OCI-LY3 (cell line): ENCODE measurements around the gene LHFPL6.

Experiments
- CTCF ChIP-seq: fragments of 200-600, 300-600 bp; sonication (generic); IDR thresholded peaks from 2 replicates; pipeline ENCODE4 v1.5.1; 2014; ENCODE audit warnings: antibody characterized with exemption, low read length, low read depth
- EZH2phosphoT487 ChIP-seq: fragments of 200-600 bp; shearing (Covaris generic); IDR thresholded peaks from 2 replicates; pipeline ENCODE4 v1.6.1; 2018; ENCODE audit warnings: antibody characterized with exemption, mixed run types, low read depth

GRCh38 chr13:39327172-39327479 lies 275.9 kb downstream of the LHFPL6 start:
- no peak for TF ChIP-seq CTCF
- no peak for TF ChIP-seq EZH2phosphoT487
